ENCODE measurements around the gene ZNF23. TPM values are rescaled to one million over a fixed set of nuclear protein-coding genes. Genes with fewer than 3 reads are reported as not detected.

ZNF23 gene
- total RNA-seq, 5 donors from 2014 or later (not counting 1 experiment from before 2014, with no cell fraction given): 8.2 to 14.6 (median 10.9) TPM

GRCh38 chr16:71460236-71460635, 1.8 kb downstream of the ZNF23 start:
- H3K4me3 ChIP-seq (ENCODE audit: control insufficient read depth in 1 of 2, extremely low read depth in 1 of 2, low read length in 1 of 2): no peak overlapping the region
- peaks cover 6 to 10% of the 10 kb centered on the region in 2 experiments for H3K4me1 ChIP-seq (ENCODE audit: control insufficient read depth in 1 of 2, extremely low read depth in 1 of 2, insufficient read depth in 2 of 2, low read length in 2 of 2)
- POLR2A ChIA-PET: interaction anchor here (0.6 kb wide), 2 partner anchors 24 to 28 kb away, joined by 3 read pairs; no protein-coding TSS in a partner anchor
- H3K4me3 Mint-ChIP-seq: peak overlapping the region; percentile 31 to 84 (median 56)
- H3K9me3 Mint-ChIP-seq: no peaks in the 10 kb centered on the region
- H3K9me3 ChIP-seq: no peaks in the 10 kb centered on the region
- no peaks in the 10 kb centered on the region for H3K27me3 Mint-ChIP-seq
- WGBS (ENCODE audit: insufficient coverage): 100% methylated on average over 1 of the region's 4 CpGs
- DNase-seq: no peak
- H3K27ac ChIP-seq (ENCODE audit: low read length): no peak overlapping the region
- peaks cover 11% of the 10 kb centered on the region for H3K36me3 Mint-ChIP-seq
- peaks cover 5 to 12% of the 10 kb centered on the region in 2 donors for H3K36me3 ChIP-seq (ENCODE audit: control insufficient read depth in 2 of 2, extremely low read depth in 1 of 2, insufficient read depth in 1 of 2, low read length in 1 of 2)
- ATAC-seq (replicated peaks in 1 of 4): no peak
- H3K27me3 ChIP-seq (replicated peaks in 1 of 2; ENCODE audit: control insufficient read depth in 2 of 2, extremely low read depth in 1 of 2, insufficient read depth in 2 of 2, low read length in 1 of 2): no peaks in the 10 kb centered on the region
- CTCF ChIA-PET: interaction anchor here in 1 of 2 donors (1.2 kb wide), 1 partner anchor 39 kb away, joined by 4 read pairs; no protein-coding TSS in a partner anchor
- no peak overlapping the region for H3K27ac Mint-ChIP-seq
- H3K4me1 Mint-ChIP-seq: peaks cover 5 to 29% (median 26%) of the 10 kb centered on the region in 3 donors

- no peak overlapping the region for H3K4me3 Mint-ChIP-seq
- Histone ChIP-seq H3K4me1 (ENCODE audit: control insufficient read depth in 1 of 2, extremely low read depth in 1 of 2, insufficient read depth in 2 of 2, low read length in 2 of 2) (peaks cover 6 to 10% of the 10 kb centered on the region in 2 experiments), H3K9me3 (no peaks in the 10 kb centered on the region), H3K27ac (ENCODE audit: low read length) (no peak overlapping the region), H3K36me3 (ENCODE audit: control insufficient read depth in 2 of 2, extremely low read depth in 1 of 2, insufficient read depth in 1 of 2, low read length in 1 of 2) (peaks cover 9 to 17% of the 10 kb centered on the region in 2 donors), H3K27me3 (replicated peaks in 1 of 2; ENCODE audit: control insufficient read depth in 2 of 2, extremely low read depth in 1 of 2, insufficient read depth in 2 of 2, low read length in 1 of 2) (no peaks in the 10 kb centered on the region), H3K4me3 (ENCODE audit: control insufficient read depth in 1 of 2, extremely low read depth in 1 of 2, low read length in 1 of 2) (no peak overlapping the region)
- H3K27ac Mint-ChIP-seq: no peak overlapping the region
- CTCF ChIA-PET: no interaction called here
- H3K27me3 Mint-ChIP-seq: no peaks in the 10 kb centered on the region
- H3K4me1 Mint-ChIP-seq: peaks cover 9 to 29% (median 26%) of the 10 kb centered on the region in 3 donors
- no peaks in the 10 kb centered on the region for H3K9me3 Mint-ChIP-seq
- DNase-seq (no peak), ATAC-seq (replicated peaks in 1 of 4) (no peak)
- POLR2A ChIA-PET: no interaction called here
- peaks cover 19% of the 10 kb centered on the region for H3K36me3 Mint-ChIP-seq
These were observed 2.5 kb downstream of the ZNF23 start for GRCh38 chr16:71459510-71459909.

- Histone ChIP-seq H3K9me3 (no peaks in the 10 kb centered on the region), H3K4me1 (ENCODE audit: control insufficient read depth in 1 of 2, extremely low read depth in 1 of 2, insufficient read depth in 2 of 2, low read length in 2 of 2) (peaks cover 4 to 5% of the 10 kb centered on the region in 2 experiments), H3K4me3 (ENCODE audit: control insufficient read depth in 1 of 2, extremely low read depth in 1 of 2, low read length in 1 of 2) (no peak overlapping the region), H3K36me3 (ENCODE audit: control insufficient read depth in 2 of 2, extremely low read depth in 1 of 2, insufficient read depth in 1 of 2, low read length in 1 of 2) (peaks cover 25 to 43% of the 10 kb centered on the region in 2 donors), H3K27ac (ENCODE audit: low read length) (no peak overlapping the region), H3K27me3 (replicated peaks in 1 of 2; ENCODE audit: control insufficient read depth in 2 of 2, extremely low read depth in 1 of 2, insufficient read depth in 2 of 2, low read length in 1 of 2) (no peaks in the 10 kb centered on the region)
- no peak overlapping the region for H3K4me3 Mint-ChIP-seq
- peaks cover 9 to 19% (median 13%) of the 10 kb centered on the region in 3 donors for H3K4me1 Mint-ChIP-seq
- POLR2A ChIA-PET: no interaction called here
- DNase-seq (no peak), ATAC-seq (replicated peaks in 1 of 4) (no peak)
- WGBS (ENCODE audit: insufficient coverage): 100% methylated on average over 4 of the region's 4 CpGs
- peaks cover 0 to 14% (median 14%) of the 10 kb centered on the region in 3 donors for H3K9me3 Mint-ChIP-seq
- H3K36me3 Mint-ChIP-seq: peaks cover 45% of the 10 kb centered on the region
- H3K27me3 Mint-ChIP-seq: no peaks in the 10 kb centered on the region
- CTCF ChIA-PET: no interaction called here
- no peak overlapping the region for H3K27ac Mint-ChIP-seq
These were observed 5.2 kb downstream of the ZNF23 start for GRCh38 chr16:71456801-71457200.

- Histone ChIP-seq H3K27ac (ENCODE audit: low read length) (no peak overlapping the region), H3K9me3 (peaks cover 14% of the 10 kb centered on the region), H3K4me1 (ENCODE audit: control insufficient read depth in 1 of 2, extremely low read depth in 1 of 2, insufficient read depth in 2 of 2, low read length in 2 of 2) (no peaks in the 10 kb centered on the region), H3K4me3 (ENCODE audit: control insufficient read depth in 1 of 2, extremely low read depth in 1 of 2, low read length in 1 of 2) (no peak overlapping the region), H3K27me3 (replicated peaks in 1 of 2; ENCODE audit: control insufficient read depth in 2 of 2, extremely low read depth in 1 of 2, insufficient read depth in 2 of 2, low read length in 1 of 2) (no peaks in the 10 kb centered on the region), H3K36me3 (ENCODE audit: control insufficient read depth in 2 of 2, extremely low read depth in 1 of 2, insufficient read depth in 1 of 2, low read length in 1 of 2) (peaks cover 30 to 76% of the 10 kb centered on the region in 2 donors)
- no peak for DNase-seq
- peaks cover 0 to 4% (median 0%) of the 10 kb centered on the region in 3 donors for H3K4me1 Mint-ChIP-seq
- peaks cover 15 to 44% (median 41%) of the 10 kb centered on the region in 3 donors for H3K9me3 Mint-ChIP-seq
- H3K4me3 Mint-ChIP-seq: no peak overlapping the region
- POLR2A ChIA-PET: no interaction called here
- H3K27ac Mint-ChIP-seq: no peak overlapping the region
- no peak for ATAC-seq (replicated peaks in 1 of 4)
- H3K36me3 Mint-ChIP-seq: peaks cover 82% of the 10 kb centered on the region
- no peaks in the 10 kb centered on the region for H3K27me3 Mint-ChIP-seq
- CTCF ChIA-PET: no interaction called here
These were observed 9.0 kb downstream of the ZNF23 start for GRCh38 chr16:71453036-71453435.

- WGBS (ENCODE audit: insufficient coverage): no CpG with 5 or more reads among the region's 3 CpGs
- Mint-ChIP-seq H3K36me3 (peaks cover 68% of the 10 kb centered on the region), H3K27ac (no peak overlapping the region), H3K4me1 (no peaks in the 10 kb centered on the region), H3K9me3 (peaks cover 16 to 64% (median 56%) of the 10 kb centered on the region in 3 donors), H3K27me3 (no peaks in the 10 kb centered on the region), H3K4me3 (no peak overlapping the region)
- Histone ChIP-seq H3K27ac (ENCODE audit: low read length) (no peak overlapping the region), H3K36me3 (ENCODE audit: control insufficient read depth in 2 of 2, extremely low read depth in 1 of 2, insufficient read depth in 1 of 2, low read length in 1 of 2) (peaks cover 16 to 56% of the 10 kb centered on the region in 2 donors), H3K4me3 (ENCODE audit: control insufficient read depth in 1 of 2, extremely low read depth in 1 of 2, low read length in 1 of 2) (peak overlapping the region in 1 of 2 donors; percentile 5), H3K9me3 (peaks cover 22% of the 10 kb centered on the region), H3K27me3 (replicated peaks in 1 of 2; ENCODE audit: control insufficient read depth in 2 of 2, extremely low read depth in 1 of 2, insufficient read depth in 2 of 2, low read length in 1 of 2) (no peaks in the 10 kb centered on the region), H3K4me1 (ENCODE audit: control insufficient read depth in 1 of 2, extremely low read depth in 1 of 2, insufficient read depth in 2 of 2, low read length in 2 of 2) (no peaks in the 10 kb centered on the region)
- ATAC-seq (replicated peaks in 1 of 4) (no peak), DNase-seq (no peak)
- CTCF ChIA-PET: no interaction called here
- POLR2A ChIA-PET: no interaction called here
These were observed 13.0 kb downstream of the ZNF23 start for GRCh38 chr16:71449020-71449419.

GRCh38 chr16:71448274-71448866, 13.7 kb downstream of the ZNF23 start:
- DNase-seq (no peak), ATAC-seq (replicated peaks in 1 of 4) (no peak)
- Histone ChIP-seq H3K9me3 (peaks cover 22% of the 10 kb centered on the region), H3K4me3 (ENCODE audit: control insufficient read depth in 1 of 2, extremely low read depth in 1 of 2, low read length in 1 of 2) (no peak overlapping the region), H3K36me3 (ENCODE audit: control insufficient read depth in 2 of 2, extremely low read depth in 1 of 2, insufficient read depth in 1 of 2, low read length in 1 of 2) (peaks cover 16 to 49% of the 10 kb centered on the region in 2 donors), H3K4me1 (ENCODE audit: control insufficient read depth in 1 of 2, extremely low read depth in 1 of 2, insufficient read depth in 2 of 2, low read length in 2 of 2) (no peaks in the 10 kb centered on the region), H3K27me3 (replicated peaks in 1 of 2; ENCODE audit: control insufficient read depth in 2 of 2, extremely low read depth in 1 of 2, insufficient read depth in 2 of 2, low read length in 1 of 2) (no peaks in the 10 kb centered on the region), H3K27ac (ENCODE audit: low read length) (no peak overlapping the region)
- Mint-ChIP-seq H3K9me3 (peaks cover 19 to 68% (median 60%) of the 10 kb centered on the region in 3 donors), H3K4me1 (no peaks in the 10 kb centered on the region), H3K27ac (no peak overlapping the region), H3K36me3 (peaks cover 62% of the 10 kb centered on the region), H3K27me3 (no peaks in the 10 kb centered on the region), H3K4me3 (no peak overlapping the region)
- CTCF ChIA-PET: no interaction called here
- POLR2A ChIA-PET: no interaction called here
- no CpG with 5 or more reads among the region's 7 CpGs for WGBS (ENCODE audit: insufficient coverage)

Data from T-cell (primary cell).